Left ventricle myocardium inferior (tissue), 1 donor: Measurements from ENCODE around the gene CFAP58. TPM values are rescaled to one million over a fixed set of nuclear protein-coding genes. Genes with fewer than 3 reads are reported as not detected.

Experiments
- DNase-seq: peaks from one replicate; pipeline ENCODE4 v3.0.0-alpha.2; 2020
- H3K27ac ChIP-seq: fragments of 200-600 bp; replicated peaks from 2 replicates; pipeline ENCODE4 v1.8.0; 2021
- H3K27me3 ChIP-seq: fragments of 200-600 bp; 2 replicates; pipeline ENCODE4 v1.8.0; 2021; ENCODE audit warnings: low read depth
- H3K36me3 ChIP-seq: fragments of 200-600 bp; 2 replicates; pipeline ENCODE4 v1.8.0; 2021
- H3K4me1 ChIP-seq: fragments of 200-600 bp; 2 replicates; pipeline ENCODE4 v1.8.0; 2021
- H3K4me3 ChIP-seq: fragments of 200-600 bp; 2 replicates; pipeline ENCODE4 v1.8.0; 2021; ENCODE audit warnings: mild to moderate bottlenecking, moderate library complexity
- H3K9me3 ChIP-seq: fragments of 200-600 bp; replicated peaks from 2 replicates; pipeline ENCODE4 v1.8.0; 2021
- intact Hi-C: fragments of 100-400 bp; cut with micrococcal nuclease; formaldehyde crosslinking; loops from one replicate; pipeline ENCODE4 v1.11.0; 2022
- total RNA-seq: library from RNA; stranded (reverse); fragmentation: NEBNext Ultra II Directional; extraction: Animal tissue kit (Norgen Biotek cat#: 25700); gene quantifications from one replicate; pipeline ENCODE4 v1.2.1, GENCODE V29; 2021
- TF ChIP-seq, protein P1 (sequence below): fragments of 200-600 bp; IDR thresholded peaks from 2 replicates; pipeline ENCODE4 v1.8.0; 2021; ENCODE audit warnings: antibody characterized with exemption, mild to moderate bottlenecking, borderline replicate concordance
- donor health status: DM: no; HTN: yes; CAD: no; lungs with severe emphysema.

CFAP58 gene
- total RNA-seq, 1 donor from 2014 or later: 3.5 TPM

DNA sequence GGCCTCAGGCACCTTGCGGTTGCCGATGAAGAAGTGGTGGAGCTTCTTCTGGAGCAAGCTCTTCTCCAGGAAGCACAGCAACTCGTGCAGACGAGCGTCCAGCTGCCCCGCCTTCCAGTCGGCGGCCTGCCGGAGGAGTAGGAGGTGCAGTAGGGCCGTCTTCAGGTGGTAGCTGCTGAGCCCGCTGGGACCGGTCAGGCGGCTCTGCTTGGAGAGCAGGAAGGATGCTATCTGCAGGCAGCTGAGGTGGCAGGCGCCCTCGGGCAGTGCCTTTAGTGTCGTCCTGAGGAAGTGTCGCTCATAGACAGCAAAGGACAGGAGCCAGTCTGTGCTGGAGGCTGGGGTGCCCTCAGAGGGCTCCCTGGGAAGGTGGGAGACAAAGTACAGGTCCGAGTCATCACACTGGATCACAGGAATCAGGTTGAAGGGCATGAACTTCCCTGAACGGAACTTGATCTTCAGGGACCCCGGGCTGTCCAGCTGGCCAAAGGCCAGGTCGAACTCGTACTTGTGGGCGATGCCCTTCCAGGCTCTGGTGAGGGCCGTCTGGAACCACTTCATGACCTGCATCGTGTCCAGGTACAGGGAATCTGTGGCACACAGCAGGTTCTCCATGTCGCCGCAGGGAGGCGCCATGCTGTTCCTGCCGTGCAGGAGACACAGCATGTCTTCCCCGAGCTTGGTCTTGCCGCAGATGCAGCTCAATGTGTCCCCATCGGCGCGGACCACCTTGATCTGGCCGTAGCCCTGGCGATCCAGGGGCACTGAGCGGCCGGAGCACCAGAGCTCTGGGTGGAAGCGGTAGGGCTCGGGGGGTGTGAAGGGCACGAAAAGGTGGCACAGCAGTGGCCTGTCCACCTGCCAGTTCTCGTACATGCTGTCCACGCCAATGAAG, 38.8 kb upstream of the CFAP58 start:
- H3K4me1 ChIP-seq: peaks cover 100% of the 10 kb centered on the region
- H3K9me3 ChIP-seq: no peaks in the 10 kb centered on the region
- TF ChIP-seq, protein P1, sequence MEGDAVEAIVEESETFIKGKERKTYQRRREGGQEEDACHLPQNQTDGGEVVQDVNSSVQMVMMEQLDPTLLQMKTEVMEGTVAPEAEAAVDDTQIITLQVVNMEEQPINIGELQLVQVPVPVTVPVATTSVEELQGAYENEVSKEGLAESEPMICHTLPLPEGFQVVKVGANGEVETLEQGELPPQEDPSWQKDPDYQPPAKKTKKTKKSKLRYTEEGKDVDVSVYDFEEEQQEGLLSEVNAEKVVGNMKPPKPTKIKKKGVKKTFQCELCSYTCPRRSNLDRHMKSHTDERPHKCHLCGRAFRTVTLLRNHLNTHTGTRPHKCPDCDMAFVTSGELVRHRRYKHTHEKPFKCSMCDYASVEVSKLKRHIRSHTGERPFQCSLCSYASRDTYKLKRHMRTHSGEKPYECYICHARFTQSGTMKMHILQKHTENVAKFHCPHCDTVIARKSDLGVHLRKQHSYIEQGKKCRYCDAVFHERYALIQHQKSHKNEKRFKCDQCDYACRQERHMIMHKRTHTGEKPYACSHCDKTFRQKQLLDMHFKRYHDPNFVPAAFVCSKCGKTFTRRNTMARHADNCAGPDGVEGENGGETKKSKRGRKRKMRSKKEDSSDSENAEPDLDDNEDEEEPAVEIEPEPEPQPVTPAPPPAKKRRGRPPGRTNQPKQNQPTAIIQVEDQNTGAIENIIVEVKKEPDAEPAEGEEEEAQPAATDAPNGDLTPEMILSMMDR: no peak
- H3K4me3 ChIP-seq: no peak overlapping the region
- H3K36me3 ChIP-seq: peaks cover 38% of the 10 kb centered on the region
- H3K27me3 ChIP-seq: no peaks in the 10 kb centered on the region
- peak overlapping the region; percentile 22 for H3K27ac ChIP-seq
- no peak for DNase-seq
- intact Hi-C loops: no loop called here

DNA sequence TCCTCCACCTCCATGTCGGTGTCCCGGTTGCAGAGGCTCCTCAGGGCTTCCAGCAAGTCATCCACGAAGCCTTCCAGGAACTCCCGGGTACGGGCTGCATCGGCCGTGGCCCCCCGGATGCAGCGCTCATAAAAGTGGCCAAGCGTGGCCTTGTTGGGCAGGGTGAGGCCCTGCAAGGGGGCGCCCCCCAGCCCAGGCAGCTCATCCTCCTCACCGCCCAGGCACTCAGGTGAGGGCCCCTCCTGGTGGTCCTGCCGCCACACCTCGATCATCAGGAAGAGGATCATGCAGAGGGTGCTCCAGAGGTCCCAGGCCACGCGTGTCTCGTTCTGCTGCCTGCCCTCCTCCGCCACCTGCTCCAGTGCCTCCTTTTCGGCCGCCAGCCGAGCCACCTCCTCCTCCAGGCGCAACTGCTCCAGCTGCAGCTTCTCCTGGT, 38.1 kb upstream of the CFAP58 start:
- Histone ChIP-seq H3K4me3 (no peak overlapping the region), H3K36me3 (peaks cover 38% of the 10 kb centered on the region), H3K4me1 (peaks cover 100% of the 10 kb centered on the region), H3K27ac (no peak overlapping the region), H3K27me3 (no peaks in the 10 kb centered on the region), H3K9me3 (no peaks in the 10 kb centered on the region)
- DNase-seq: no peak
- TF ChIP-seq, protein P1: no peak
- intact Hi-C loops: no loop called here

DNA sequence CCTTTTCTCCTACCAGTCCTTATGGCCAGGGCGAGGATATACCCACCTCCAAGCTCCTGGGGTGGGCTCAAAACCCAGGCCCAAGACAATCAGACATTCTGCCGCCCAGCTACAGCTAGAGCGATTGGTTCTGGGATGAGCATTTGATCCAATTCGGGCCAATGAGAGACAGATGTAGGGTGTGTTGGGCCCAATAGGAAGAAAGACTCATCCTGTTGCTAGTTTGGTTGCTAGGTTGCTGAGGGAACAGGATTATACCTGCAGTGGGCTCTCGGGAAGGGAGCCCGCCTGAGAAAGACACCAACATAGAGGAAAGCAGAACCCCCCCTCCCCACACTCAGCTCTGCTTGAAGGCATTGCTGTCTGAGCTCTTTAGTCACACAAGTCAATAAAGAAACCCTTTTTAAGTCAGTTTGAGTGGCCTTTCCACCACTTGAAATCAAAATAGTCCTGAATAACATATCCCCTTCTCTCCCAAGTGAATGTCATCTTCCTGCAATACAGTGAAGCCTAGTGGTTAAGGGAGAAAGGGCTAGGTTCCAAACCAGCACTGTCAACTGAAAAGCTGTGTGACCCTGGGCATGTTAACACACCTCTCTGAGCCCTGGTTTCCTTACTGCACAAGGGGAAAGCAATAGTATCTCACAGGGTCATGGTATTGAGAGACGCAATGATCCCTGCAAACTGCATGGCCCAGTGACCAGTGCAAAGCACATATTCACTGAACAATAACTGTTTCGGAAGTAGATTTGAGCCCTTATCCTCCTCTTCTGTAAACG, 37.1 kb upstream of the CFAP58 start:
- intact Hi-C loops: no loop called here
- no peak for DNase-seq
- no peaks in the 10 kb centered on the region for H3K9me3 ChIP-seq
- peaks cover 100% of the 10 kb centered on the region for H3K4me1 ChIP-seq
- TF ChIP-seq, protein P1: no peak
- no peaks in the 10 kb centered on the region for H3K27me3 ChIP-seq
- peaks cover 38% of the 10 kb centered on the region for H3K36me3 ChIP-seq
- H3K4me3 ChIP-seq: no peak overlapping the region
- peak overlapping the region; percentile 99 for H3K27ac ChIP-seq

DNA sequence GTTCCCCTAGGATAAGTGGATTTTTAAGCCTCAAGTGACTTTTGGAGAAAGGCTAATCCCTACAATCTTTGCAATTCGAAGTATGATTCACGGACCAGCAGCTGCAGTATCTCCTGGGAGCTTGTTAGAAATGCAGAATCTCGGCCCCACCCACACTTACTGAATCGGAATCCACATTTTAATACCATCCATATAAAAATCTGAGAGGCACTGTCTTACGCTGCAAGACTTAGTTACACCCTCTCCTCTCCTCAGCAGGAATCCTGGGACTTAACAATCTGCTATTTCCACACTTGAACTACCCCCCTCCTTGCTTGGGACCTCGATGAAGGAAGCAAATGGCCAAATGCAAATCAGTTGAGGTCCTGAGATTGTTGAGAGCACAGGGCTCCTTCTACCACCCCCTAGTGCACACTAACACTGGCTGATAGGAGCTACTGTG, 36.3 kb upstream of the CFAP58 start:
- H3K4me1 ChIP-seq: peaks cover 100% of the 10 kb centered on the region
- intact Hi-C loops: no loop called here
- peak overlapping the region; percentile 99 for H3K27ac ChIP-seq
- no peaks in the 10 kb centered on the region for H3K27me3 ChIP-seq
- DNase-seq: no peak
- no peaks in the 10 kb centered on the region for H3K9me3 ChIP-seq
- H3K4me3 ChIP-seq: no peak overlapping the region
- peaks cover 36% of the 10 kb centered on the region for H3K36me3 ChIP-seq
- TF ChIP-seq, protein P1: no peak

DNA sequence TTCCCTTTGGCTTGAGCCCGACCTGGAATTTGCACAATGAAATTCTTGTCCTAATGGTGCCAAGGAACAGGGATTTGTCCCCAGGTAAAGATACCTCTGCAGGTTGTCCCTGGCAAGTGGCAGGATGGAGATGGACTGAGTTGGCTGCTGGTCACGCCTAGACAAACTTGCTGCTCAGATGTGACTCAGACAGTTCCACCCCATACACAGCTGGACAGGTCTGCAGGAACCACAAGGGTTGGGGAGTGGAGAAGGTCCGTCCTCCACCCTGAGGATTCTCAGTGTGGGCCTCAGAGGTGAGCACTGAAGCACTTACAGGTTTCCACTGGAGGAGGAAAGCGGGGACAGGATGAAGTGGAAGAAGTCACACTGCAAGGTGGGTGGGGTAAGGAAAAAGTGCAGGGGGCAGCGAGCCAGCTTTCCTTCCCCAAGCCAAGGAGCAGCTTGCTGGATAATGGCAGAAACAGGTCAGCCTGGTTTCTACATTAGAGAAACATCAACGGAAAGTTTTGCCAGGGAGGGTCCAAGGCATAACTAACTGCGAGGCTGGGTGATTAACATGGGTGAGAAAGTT, 35.8 kb upstream of the CFAP58 start:
- peak overlapping the region; percentile 99 for H3K27ac ChIP-seq
- intact Hi-C loops: no loop called here
- peaks cover 30% of the 10 kb centered on the region for H3K36me3 ChIP-seq
- TF ChIP-seq, protein P1: no peak
- no peak overlapping the region for H3K4me3 ChIP-seq
- peaks cover 100% of the 10 kb centered on the region for H3K4me1 ChIP-seq
- no peaks in the 10 kb centered on the region for H3K27me3 ChIP-seq
- no peak for DNase-seq
- H3K9me3 ChIP-seq: no peaks in the 10 kb centered on the region
